Muscle layer of duodenum (tissue), 2 donors: ENCODE measurements around the gene TBC1D14.

Experiments
- H3K27ac ChIP-seq: one replicate; pipeline ENCODE4 v1.7.0; 2013; ENCODE audit warnings: mild to moderate bottlenecking, low read length
- H3K27me3 ChIP-seq: one replicate; pipeline ENCODE4 v1.7.0; 2013; ENCODE audit warnings: low read depth, mild to moderate bottlenecking, control low read depth, low read length
- H3K36me3 ChIP-seq, 2 donors: one replicate each; pipeline ENCODE4 v1.7.0; 2013; ENCODE audit warnings: low read length in 2 of 2, control low read depth in 1 of 2, mild to moderate bottlenecking in 1 of 2; ENCODE audit not compliant: insufficient read depth in 2 of 2, control insufficient read depth in 1 of 2
- H3K4me1 ChIP-seq, 2 donors: one replicate each; pipeline ENCODE4 v1.7.0; 2013; ENCODE audit warnings: low read length in 2 of 2, mild to moderate bottlenecking in 2 of 2, control low read depth in 1 of 2, moderate library complexity in 1 of 2; ENCODE audit not compliant: insufficient read depth in 2 of 2, control insufficient read depth in 1 of 2
- H3K4me3 ChIP-seq, 2 donors: one replicate each; pipeline ENCODE4 v1.7.0; 2013; ENCODE audit warnings: low read length in 2 of 2, low read depth in 1 of 2, mild to moderate bottlenecking in 1 of 2
- H3K9me3 ChIP-seq, 2 donors: one replicate each; pipeline ENCODE4 v1.7.0; 2013; ENCODE audit warnings: low read length in 2 of 2, control low read depth in 1 of 2, mild to moderate bottlenecking in 1 of 2; ENCODE audit not compliant: control insufficient read depth in 1 of 2
- donor health status: healthy.

Gene TBC1D14

DNA sequence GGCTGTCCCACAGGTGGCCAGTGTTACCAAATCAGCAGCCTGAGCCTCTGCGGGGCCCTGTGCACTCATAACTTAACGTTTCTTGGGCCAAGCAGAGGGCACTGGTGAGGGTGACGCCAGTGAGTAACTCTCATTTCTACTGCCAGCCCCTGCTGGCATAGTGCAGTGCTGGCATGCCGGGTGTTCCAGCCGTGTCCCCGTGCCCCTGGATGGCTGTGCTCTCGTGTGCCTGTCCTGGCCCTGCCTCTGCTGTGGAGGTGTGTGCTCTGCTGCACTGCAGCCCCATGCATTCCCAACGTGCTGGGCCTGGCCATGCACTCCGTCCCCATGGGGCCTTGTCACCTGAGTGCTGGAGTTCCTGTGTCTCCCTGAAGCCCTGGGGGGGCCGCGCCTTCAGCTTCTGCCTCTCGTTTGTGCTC, 14.7 kb downstream of the TBC1D14 start:
- Histone ChIP-seq H3K4me1 (peaks cover 7 to 12% of the 10 kb centered on the region in 2 donors), H3K9me3 (no peaks in the 10 kb centered on the region), H3K27me3 (no peaks in the 10 kb centered on the region), H3K36me3 (peaks cover 15 to 29% of the 10 kb centered on the region in 2 donors), H3K27ac (no peak overlapping the region), H3K4me3 (no peak overlapping the region)

DNA sequence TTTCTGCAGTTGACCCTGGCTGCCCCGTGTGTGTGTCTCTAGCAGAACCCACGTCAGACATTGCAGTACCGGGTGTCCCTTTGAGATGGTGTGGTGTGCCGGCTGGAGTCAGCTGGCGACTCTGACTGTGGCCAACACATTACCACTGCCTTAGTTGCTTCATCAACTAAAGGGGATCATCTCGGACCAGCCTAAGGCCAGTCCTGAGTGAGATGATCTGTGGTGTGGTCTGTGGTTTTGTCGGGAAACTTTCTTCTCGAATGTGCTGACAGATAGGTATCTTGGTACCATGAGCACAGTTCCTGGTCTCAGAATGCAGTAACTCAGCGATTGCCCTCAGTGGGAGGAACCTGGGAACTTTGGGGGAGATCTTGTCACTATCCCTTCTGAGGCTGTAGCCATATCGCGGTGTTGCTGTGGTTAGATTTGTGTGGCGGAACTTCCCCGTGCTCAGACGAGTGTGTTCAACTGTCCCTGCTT, 15.8 kb downstream of the TBC1D14 start:
- Histone ChIP-seq H3K27ac (peak overlapping the region; percentile 84), H3K4me1 (peaks cover under 1 to 12% of the 10 kb centered on the region in 2 donors)

DNA sequence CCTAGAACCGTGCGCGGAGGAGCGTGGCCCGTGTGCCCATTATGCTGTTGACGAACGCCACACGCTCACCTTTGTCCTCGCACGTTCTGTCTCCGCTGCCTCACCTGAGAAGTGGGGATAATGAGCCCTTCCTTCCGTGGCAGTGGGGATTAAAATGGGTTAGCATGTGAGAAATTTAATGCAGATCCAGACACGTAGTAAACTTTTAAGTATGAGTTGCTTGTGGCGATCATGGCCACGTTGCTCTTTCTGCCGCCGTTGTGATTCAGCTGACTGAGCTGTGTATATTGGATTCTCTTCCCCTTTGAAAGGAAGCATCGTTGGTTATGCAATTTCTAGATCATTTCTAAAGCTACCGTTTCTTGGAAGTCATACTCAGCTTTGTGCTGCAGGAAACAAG, 16.5 kb downstream of the TBC1D14 start:
- H3K9me3 ChIP-seq, result no peaks in the 10 kb centered on the region
- peaks cover 15 to 29% of the 10 kb centered on the region in 2 donors for H3K36me3 ChIP-seq
- no peaks in the 10 kb centered on the region for H3K27me3 ChIP-seq
- peak overlapping the region; percentile 84 for H3K27ac ChIP-seq
- peaks cover 0 to 12% of the 10 kb centered on the region in 2 donors for H3K4me1 ChIP-seq
- H3K4me3 ChIP-seq, result no peak overlapping the region

More for the DNA sequence above, 15.8 kb downstream of the TBC1D14 start:
- Histone ChIP-seq H3K4me3 (no peak overlapping the region), H3K9me3 (no peaks in the 10 kb centered on the region), H3K27me3 (no peaks in the 10 kb centered on the region), H3K36me3 (peaks cover 15 to 29% of the 10 kb centered on the region in 2 donors)

DNA sequence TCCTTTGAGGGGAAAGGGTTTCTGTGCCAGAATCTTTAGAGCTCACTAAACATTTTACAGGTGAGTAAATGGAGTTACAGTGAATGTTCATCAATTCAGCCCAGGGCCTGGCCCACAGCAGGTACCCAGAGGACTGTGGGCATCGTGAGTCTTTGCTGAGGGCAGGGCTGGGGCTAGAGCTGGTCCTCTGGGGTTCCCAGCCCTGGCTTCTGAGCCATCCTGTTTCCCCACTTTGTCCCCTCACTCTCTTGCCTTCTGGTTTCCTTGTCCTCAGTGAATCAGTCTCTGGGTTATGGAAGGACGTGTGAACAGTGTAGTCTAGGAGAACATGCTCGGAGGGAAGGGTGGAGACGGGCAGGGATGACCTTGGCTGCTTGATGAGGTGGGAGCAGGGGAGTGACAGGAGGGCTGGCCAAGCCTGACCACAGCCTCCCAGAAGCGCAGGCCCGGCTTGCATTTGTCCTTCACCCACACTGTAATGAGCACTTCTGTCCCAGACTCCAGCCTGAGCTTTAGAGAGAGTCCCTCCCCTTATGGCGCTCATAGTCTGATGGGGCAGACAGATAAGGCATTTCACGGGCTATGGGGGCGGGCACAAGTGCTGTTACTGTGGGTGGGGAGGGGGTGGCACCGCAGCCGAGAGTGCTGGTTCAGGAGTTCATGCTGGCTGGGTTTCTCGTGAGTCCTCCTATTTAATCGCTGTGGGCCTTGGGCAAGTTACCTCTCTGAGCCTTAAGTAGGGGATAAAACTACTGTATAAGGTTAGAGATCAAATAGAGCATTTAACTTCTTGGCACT, 17.3 kb downstream of the TBC1D14 start:
- Histone ChIP-seq H3K4me3 (no peak overlapping the region), H3K27ac (peak overlapping the region; percentile 84), H3K27me3 (no peaks in the 10 kb centered on the region), H3K4me1 (peaks cover 0 to 12% of the 10 kb centered on the region in 2 donors), H3K36me3 (peaks cover 15 to 29% of the 10 kb centered on the region in 2 donors), H3K9me3 (no peaks in the 10 kb centered on the region)

DNA sequence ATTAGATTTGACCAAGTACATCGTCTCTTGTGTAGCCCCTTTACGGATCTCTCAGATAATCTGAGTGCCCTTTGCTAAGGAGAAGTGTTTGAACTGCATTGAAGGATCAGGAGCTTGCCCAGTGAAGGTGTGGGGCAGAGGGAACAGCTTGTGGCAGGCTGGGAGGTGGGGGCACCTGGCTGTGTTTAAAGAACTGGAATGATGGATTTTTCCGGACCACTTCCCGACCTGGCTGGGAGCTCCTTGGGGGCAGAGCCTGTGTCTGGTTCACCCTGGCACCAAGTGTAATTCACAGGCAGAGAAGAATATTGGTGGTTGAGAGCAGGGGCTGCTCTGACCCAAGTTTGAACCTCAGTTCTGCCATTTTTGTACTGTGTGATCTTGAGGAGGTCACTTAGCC, 18.5 kb downstream of the TBC1D14 start:
- Histone ChIP-seq H3K4me3 (no peak overlapping the region), H3K9me3 (no peaks in the 10 kb centered on the region), H3K4me1 (peaks cover 0 to 12% of the 10 kb centered on the region in 2 donors), H3K27ac (peak overlapping the region; percentile 11), H3K27me3 (no peaks in the 10 kb centered on the region), H3K36me3 (peaks cover 15 to 29% of the 10 kb centered on the region in 2 donors)

DNA sequence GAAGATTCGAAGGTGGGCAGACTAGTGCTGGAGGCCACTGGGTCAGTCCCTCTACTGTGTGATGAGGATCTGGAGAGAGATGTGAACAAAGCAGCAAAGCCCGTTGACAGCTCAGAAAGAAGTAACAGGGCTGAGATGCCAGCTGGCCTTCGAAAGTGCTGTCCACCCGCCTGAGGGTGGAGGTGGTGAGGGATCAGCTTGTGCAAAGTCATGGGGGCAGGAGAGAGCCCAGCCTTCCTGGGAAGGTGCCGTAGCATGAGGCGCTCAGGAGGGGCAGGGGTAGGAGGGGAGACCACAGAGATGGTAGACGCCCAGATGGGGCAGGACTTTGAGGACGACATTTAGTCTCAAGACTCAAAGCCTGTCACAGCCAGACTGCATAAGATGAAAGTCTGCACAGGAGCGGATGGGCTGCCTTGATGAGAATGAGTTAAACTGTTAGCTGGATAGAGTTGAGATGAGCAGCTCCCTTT, 19.7 kb downstream of the TBC1D14 start:
- H3K4me1 ChIP-seq, result peaks cover 0 to 12% of the 10 kb centered on the region in 2 donors

DNA sequence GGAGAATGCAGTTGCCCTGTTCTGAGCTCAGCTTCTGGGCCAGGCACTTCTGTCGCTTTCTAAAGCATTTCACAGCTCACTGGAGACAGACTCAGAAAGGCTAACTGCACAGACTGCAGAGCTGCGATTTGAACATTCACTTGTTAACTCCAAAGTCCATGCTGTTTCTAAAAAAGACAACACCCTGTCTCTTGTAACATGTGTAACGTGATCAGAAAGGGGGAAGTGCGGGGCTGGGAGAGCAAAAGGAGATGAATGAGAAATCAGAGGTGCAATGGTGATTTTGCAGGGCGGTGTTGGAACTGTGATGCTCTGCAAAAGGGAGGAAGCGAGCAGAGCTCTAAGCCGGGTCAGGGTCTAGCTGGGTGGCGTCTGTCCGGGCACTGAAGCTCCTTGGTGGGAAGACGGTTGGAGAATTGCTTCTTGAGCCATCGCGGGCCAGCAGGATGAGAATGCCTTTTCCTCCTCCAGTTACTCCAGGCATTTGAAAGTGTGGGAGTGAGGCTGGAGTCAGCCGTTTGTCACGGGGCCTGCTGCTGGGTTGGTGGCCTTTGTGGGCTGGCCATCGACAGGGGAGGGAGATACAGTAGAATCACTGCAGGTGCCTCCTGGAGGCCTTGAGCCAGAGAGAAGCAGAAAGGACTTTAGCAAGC, 20.3 kb downstream of the TBC1D14 start:
- Histone ChIP-seq H3K4me3 (no peak overlapping the region), H3K36me3 (peaks cover 2 to 11% of the 10 kb centered on the region in 2 donors), H3K27ac (peak overlapping the region; percentile 19)

More for the DNA sequence above, 19.7 kb downstream of the TBC1D14 start:
- Histone ChIP-seq H3K36me3 (peaks cover 5 to 17% of the 10 kb centered on the region in 2 donors), H3K4me3 (no peak overlapping the region), H3K27me3 (no peaks in the 10 kb centered on the region), H3K27ac (peak overlapping the region; percentile 34), H3K9me3 (no peaks in the 10 kb centered on the region)

DNA sequence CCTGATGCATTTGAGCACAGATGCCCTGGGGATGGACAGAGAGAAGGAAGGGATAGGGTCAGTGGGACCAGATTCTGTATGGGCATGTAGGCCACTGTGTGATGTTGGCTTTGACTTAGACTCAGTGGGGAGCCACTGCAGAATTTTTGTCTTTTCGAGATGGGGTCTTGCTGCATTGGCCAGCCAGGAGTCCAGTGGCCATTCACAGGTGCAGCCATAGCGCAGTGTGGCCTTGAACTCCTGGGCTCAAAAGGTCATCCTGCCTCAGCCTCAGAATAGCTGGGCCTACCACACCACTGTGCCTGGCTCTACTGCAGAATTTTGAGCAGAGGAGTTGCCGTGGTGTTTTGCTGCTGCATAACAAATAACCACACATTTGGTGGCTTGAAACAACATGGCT, 22.8 kb downstream of the TBC1D14 start:
- H3K27ac ChIP-seq, result no peak overlapping the region
- no peak overlapping the region for H3K4me3 ChIP-seq
- no peaks in the 10 kb centered on the region for H3K9me3 ChIP-seq
- peaks cover 0 to 3% of the 10 kb centered on the region in 2 donors for H3K4me1 ChIP-seq
- no peaks in the 10 kb centered on the region for H3K36me3 ChIP-seq
- H3K27me3 ChIP-seq, result no peaks in the 10 kb centered on the region

More for the DNA sequence above, 20.3 kb downstream of the TBC1D14 start:
- Histone ChIP-seq H3K4me1 (peaks cover 0 to 12% of the 10 kb centered on the region in 2 donors), H3K9me3 (no peaks in the 10 kb centered on the region), H3K27me3 (no peaks in the 10 kb centered on the region)

DNA sequence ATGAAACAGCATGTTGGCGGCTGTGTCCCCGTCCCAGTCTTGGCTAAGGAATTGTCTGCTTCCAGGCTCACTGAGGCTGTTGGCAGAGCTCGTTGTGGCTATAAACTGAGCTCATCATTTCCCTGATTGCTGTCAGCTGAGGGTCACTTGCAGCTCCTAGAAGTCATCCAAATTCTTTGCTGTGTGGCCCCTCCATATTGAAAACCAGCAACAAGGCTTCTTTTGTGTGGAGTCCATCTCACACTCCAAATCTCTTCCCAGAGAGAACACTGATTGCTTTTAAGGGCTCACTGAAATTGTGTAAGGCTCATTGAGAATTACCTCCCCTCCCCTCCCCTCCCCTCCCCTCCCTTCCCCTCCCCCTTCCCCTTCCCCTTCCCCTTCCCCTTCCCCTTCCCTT, 23.3 kb downstream of the TBC1D14 start:
- no peak overlapping the region for H3K4me3 ChIP-seq
- no peaks in the 10 kb centered on the region for H3K4me1 ChIP-seq
- no peak overlapping the region for H3K27ac ChIP-seq
- H3K9me3 ChIP-seq, result no peaks in the 10 kb centered on the region
- H3K27me3 ChIP-seq, result no peaks in the 10 kb centered on the region
- no peaks in the 10 kb centered on the region for H3K36me3 ChIP-seq

DNA sequence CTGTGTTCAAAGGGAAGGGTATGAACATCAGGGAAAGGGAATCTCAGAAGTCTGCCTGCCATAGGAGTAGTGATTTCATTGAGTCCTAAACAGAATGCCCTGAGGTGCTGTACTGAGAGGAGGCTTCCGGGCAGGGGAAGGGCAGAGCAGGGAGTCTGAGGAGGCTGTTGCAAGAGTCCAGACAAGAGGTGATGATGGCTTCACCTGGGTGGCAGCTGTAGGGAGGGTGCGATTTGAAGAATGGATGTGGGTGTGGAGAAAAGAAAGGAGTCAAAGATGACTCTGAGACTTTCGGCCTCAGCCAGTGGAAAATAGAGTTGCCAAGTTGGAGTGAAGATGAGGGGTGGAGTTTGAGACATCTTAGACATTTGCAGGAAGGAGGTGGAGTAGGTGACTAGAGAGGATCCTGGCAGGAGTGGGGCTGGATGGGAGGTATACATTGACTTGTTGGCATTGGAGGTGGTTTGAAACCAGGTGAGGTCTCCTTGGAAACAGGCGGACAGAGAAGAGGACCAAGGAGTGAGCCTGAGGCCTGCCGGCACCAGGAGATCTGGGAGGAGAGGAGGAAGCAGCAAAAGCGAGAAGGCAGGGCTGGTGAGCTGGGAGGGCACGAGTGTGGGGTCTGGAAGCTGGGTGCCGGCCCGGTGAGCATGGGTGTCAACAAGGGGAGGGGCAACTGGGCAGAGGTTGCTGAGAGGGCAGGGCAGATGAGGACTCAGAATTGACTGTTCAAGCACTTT, 24.2 kb downstream of the TBC1D14 start:
- no peak overlapping the region for H3K27ac ChIP-seq
- H3K9me3 ChIP-seq, result no peaks in the 10 kb centered on the region
- no peak overlapping the region for H3K4me3 ChIP-seq
- H3K4me1 ChIP-seq, result no peaks in the 10 kb centered on the region
- H3K36me3 ChIP-seq, result no peaks in the 10 kb centered on the region
- no peaks in the 10 kb centered on the region for H3K27me3 ChIP-seq

DNA sequence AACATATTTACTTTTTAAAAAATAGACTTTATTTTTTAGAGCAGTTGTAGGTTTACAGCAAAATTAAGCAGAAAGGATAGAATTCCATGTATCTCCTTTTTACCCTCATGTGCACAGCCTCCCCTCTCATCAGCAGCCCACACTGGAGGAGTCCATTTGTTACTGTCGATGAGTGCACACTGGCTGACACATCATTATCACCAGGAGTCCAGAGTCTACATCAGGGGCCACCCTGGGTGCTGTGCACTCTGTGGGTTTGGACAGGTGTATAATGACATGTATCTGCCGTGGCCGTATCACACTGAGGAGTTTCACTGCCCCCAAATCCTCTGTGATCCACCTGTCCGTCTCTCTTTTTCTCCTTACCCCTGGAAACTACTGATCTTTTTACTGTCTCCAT, 26.3 kb downstream of the TBC1D14 start:
- no peaks in the 10 kb centered on the region for H3K27me3 ChIP-seq
- no peaks in the 10 kb centered on the region for H3K9me3 ChIP-seq
- H3K36me3 ChIP-seq, result no peaks in the 10 kb centered on the region
- no peak overlapping the region for H3K4me3 ChIP-seq
- no peak overlapping the region for H3K27ac ChIP-seq
- H3K4me1 ChIP-seq, result no peaks in the 10 kb centered on the region
